HL-60/S4 treated with phorbol 12-myristate 13-acetate at 8.2 ng/mL for 4 days and 3 days (cell line): ENCODE measurements around the gene KCND2.

Experiments used
- in situ Hi-C: fragments of 300-500 bp; cut with MboI; formaldehyde crosslinking; loops from 2 replicates; pipeline ENCODE4 v1.15.0; 2022; ENCODE audit warnings: low sequenced_read_pairs

The KCND2 gene

GRCh38 chr7:120794106-120794729 is 521.2 kb downstream of the KCND2 start:
- in situ Hi-C loops = loop anchor here (25.0 kb wide), 1 partner anchor 318 kb away; no protein-coding TSS in a partner anchor

- in situ Hi-C loops = loop anchor here (25.0 kb wide), 1 partner anchor 315 kb away; no protein-coding TSS in a partner anchor
These were observed 524.2 kb downstream of the KCND2 start for GRCh38 chr7:120797026-120797645.

- in situ Hi-C loops = loop anchor here (25.0 kb wide), 1 partner anchor 313 kb away; no protein-coding TSS in a partner anchor
These were observed 526.2 kb downstream of the KCND2 start for GRCh38 chr7:120799147-120799546.
